Measurements from ENCODE around the gene CDK1.

Gene CDK1

DNA sequence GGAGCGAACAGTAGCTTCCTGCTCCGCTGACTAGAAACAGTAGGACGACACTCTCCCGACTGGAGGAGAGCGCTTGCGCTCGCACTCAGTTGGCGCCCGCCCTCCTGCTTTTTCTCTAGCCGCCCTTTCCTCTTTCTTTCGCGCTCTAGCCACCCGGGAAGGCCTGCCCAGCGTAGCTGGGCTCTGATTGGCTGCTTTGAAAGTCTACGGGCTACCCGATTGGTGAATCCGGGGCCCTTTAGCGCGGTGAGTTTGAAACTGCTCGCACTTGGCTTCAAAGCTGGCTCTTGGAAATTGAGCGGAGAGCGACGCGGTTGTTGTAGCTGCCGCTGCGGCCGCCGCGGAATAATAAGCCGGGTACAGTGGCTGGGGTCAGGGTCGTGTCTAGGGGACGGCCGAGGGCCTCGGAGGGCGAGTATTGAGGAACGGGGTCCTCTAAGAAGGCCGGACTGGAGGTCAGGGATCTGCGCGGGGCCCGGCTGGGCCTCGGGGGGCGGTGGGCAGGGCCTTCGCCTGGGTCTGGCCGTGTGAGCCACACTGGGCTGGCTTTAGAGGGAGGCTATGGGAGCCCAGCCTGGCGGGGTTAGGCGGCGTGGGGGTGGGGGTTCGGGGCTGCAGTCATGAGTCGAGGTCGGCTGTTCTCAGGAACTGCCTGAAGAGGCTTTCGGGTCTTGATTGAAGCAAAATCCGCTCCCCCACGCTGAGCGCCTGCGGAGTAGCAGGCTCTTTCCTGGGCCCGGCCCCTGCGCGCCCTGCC, at the start of gene CDK1:
Gene CDK1, plus strand, starts transcription at position 265 of the 757 bp plus-strand sequence. CDS start 1,688 bp downstream, outside the sequence.
- peak; percentile 97 for DNase-seq (ENCODE audit: low spot score)

DNA sequence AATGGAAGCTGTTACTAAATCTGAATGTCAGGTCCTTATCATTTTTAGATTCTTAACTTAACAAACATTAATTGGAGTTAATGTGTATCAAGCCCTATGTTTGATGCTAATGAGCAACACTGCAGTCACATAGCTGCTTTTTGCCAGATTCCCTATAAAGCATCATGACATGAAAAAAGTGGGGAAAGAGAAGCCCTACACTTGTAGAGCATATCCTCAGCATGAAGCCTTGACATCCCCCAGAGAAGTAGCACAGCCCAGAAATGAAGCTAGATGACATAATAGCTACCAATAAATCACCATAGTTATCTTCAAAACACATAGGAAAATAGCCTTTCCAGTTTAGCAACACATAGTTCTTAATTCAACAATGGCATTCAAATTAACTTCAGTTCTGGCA, 49.2 kb upstream of the CDK1 start:
- no peak for DNase-seq (ENCODE audit: low spot score)

DNA sequence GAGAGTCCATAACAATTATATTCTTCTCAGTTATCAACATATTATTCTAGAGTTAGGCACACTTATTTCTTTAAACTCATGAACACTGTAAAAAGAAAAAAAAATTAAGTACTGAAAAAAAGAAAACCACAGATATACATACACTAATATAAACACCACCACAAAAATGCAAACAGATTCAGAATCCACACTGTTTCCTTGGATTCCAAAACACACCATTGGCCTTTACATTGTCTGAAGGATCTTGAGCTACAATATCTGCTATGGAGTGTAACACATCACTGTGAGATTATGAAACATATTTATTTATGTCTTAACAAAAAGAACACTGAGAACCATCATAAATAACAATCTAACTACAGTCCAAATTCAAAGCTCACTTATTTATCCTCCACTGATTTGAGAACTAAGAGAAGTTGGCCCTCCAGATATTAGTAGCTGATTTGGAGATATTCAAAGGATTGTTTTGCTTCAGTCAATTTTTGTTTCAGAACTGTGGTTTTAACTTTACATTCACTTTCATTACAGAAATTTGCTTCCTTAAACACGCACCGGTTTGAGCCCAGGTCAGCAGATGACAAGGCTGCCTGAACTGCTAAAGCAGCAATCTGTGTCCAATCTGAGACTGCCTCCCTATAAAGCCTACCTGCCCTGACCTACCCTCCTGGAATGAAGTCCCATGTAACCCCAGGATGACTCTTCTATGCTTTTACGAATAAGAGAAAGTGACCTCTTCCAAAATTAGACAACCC, 47.0 kb upstream of the CDK1 start:
- no peak for DNase-seq (ENCODE audit: low spot score)

DNA sequence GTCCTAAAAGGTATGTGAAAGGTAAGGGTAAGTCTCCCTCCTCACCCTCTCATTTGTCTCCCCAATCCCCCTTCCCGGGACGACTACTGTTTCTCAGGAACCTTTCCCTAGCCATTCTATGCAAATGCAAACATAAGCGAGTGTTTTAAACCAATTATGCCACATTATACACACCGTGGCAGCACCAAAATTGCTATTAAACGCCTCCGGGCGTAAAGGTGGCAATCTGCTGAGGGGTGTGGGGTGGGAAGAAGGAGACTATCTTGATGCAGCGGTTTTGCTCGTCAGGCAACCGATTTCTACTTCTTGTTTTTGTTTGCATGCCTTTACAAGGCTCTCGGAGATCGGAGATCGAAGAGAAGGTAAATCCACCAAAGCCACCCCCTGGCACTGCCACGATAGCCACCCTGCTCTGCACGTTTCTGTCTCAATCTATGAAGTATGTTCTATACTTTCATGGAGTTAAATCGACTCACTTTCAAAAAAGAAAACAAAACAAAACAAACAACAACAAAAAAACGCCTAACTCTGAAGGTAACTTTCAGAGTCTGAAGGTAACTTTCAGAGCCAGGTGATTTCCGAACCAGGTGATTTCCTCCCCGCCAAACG, 46.0 kb upstream of the CDK1 start:
- DNase-seq (ENCODE audit: low spot score): no peak

DNA sequence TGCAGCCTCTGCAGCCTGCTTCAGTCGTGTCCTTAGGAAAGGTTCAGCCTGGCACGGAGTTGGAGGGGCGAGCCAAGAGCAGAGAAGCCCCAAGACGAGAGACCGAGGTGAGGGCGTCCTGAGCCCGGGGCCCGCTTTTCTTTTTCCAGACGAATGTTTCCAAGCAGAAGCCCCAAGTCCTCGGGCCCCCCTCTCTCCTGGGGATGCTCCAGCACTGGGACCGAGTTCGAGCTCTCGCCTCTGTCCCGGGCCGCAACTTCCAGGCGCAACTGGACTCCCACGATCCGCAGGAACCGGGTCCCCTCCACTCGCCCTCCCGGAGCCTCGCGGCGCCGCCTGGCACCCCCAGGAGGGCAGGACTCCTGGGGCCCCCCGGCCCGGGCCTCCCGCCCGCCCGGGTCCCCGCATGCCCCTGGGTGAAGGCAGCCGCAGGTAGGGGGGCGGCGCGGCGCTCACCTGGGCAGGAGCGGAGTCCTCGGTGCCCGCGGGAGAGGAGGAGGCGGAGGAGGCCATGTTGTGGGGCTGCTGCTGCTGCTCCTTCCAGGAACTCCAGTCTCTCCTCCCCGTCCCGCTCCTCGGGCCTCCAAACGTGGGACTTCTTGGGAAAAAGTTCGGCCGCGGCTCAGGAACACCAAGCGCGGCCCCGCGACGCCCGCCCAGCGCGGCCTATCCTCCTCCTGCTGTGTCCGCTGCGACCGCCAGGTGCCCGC, 45.3 kb upstream of the CDK1 start:
- no peak for DNase-seq (ENCODE audit: low spot score)

DNA sequence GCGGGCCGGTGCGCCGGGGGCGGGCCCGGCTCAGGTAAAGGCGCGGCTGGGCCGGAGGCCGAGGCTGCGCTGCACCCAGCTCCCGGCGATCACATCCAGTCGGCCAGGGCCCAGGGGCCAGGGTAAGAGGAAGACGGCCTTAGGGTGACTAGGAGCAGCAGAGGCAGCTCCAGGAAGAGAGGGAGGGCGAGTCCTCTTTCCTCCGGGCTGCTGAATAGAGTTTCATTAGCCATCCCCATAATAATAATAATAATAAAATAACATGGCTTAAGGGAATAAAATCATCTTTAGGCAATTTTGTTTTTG, 44.8 kb upstream of the CDK1 start:
- DNase-seq (ENCODE audit: low spot score): no peak

DNA sequence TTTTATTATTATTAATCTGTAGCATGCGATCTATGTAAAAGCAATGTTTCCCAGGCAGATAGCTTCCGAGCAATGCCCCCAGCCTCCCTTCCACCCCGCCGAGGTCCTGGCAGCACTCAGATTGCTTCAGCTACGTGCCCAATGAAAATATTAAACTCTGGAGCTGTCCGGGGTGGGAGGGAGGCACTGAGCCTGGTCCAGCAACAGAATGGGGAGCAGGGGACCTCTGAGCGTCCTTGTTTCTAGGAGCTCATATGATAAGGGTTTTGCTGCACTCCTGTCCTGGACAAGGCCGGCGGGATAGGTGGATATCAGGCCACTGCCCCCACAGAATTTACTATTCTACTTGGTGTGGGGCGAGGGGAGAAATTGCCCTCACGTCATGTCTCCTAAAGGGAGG, 44.5 kb upstream of the CDK1 start:
- DNase-seq (ENCODE audit: low spot score): no peak

DNA sequence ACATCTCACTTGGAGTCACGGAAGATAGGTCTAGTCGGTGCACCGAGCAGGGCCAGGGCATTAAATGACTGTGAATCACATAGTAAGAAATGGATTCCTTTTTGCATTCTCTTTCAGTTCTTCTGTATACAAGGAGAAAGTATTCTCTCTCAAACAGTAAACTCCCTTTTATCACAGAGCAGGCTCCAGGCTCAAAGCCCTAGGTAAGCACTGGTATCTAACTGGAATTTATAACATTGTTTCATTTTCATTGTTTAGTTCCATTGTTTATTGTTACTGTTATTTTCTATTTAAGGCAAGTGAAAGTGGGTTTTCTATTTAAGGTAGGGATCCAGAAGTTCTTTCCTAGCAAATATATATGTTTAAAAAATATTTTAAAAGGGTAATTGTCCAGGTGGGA, 44.1 kb upstream of the CDK1 start:
- DNase-seq (ENCODE audit: low spot score): no peak

DNA sequence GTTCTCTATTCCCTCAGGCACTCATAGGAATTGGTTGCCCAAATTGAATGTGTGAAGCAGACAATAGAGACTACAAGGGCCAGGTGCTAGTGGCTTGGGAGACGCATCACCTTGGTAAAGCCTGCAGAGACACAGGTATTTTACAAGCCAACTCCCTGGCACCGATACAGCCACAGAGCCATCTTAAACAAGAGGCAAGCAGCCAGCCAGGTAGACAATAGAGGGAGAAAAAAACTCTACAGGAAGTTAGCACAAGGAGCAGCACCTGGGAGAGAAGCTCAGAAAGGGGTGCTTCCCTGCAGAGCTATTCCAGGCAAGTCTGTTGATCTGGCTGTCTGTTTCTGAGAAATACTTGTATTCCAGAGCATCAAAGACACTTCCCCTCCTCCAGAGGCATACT, 43.0 kb upstream of the CDK1 start:
- no peak for DNase-seq (ENCODE audit: low spot score)

DNA sequence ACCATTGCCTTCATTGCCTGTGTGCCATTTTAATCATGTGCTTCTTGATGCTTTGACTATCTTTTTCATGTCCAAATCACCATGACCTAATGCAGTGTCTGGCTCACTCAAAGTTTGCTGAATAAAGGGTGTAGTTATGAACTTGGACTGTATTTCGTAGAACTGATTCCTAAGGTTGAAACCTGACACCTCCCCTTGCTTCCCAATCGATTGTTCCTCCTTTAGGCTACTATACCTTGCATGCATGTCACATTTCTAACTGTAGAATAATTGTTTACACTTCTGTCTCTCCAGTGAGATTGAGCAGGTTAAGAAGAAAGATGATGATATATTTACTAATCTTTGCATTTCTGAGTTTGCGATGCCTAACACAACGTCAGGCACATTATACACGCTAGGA, 41.0 kb upstream of the CDK1 start:
- no peak for DNase-seq (ENCODE audit: low spot score)

DNA sequence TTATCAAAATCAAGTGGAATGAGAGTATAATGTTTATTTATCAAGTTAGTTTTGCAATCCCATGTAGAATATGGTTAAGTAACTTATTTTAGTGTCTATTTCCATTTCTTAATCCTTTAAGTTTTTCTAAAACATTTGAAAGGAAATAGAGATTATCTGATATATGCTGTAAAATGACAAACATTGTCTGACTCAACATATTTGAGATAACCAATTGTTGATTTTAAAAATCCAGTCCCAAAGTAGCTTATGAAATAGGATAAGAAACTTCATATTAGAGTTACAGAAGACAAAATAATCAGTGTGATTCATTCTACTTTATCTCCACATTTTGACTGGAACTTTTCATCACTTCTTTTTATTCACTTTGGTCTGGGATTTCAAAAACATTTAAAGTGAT, 38.7 kb upstream of the CDK1 start:
- DNase-seq (ENCODE audit: low spot score): no peak

DNA sequence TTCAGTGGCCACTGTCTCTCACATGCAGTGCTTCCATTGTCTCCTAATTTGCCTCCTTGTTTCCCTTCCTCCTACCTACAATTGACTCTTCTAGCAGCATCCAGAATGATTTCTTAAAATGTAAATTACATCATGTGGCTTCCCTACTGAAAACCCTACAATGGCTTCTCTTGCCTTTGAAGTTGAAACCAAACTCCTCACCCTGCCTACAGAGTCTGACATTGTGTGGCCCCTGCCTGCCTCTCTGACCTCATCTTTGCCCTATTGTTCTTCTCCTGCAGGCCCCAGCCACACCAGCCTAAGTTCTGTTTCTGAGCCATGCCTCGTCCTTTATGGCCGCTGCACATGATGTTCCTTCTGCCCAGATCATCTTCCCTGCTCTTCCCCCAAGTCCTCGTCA, 35.8 kb upstream of the CDK1 start:
- DNase-seq (ENCODE audit: low spot score): no peak

DNA sequence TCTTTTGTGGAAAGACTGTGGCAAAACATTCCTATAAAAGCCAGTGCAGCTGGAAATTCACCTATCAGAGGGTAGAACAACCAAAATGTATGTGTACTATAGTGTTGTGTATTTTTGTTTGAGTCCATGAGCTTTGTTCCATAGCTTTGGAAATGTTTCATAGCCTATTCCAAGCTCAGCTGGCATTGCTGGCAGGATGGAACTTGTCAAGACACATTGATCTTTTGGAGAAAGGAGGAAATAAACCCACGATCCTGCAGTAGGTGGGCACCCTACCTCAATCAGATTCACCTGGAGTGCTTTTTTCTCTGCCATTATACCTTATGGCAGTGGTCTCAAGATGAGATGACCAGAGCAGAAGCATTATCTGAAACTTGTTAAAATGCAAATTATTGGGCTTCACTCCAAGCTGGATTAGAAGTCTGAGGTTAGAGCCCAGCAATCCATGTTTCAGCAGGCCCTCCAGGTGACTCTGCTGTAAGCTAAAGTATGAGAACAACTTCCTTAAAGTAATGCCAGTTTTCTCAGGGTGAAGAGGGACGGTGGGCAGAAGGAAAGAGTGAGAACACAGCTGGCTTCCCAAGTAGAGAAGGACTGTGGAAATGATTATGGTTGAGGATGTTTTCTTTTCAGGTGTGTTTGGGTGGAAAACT, 30.3 kb upstream of the CDK1 start:
- DNase-seq (ENCODE audit: low spot score): no peak

DNA sequence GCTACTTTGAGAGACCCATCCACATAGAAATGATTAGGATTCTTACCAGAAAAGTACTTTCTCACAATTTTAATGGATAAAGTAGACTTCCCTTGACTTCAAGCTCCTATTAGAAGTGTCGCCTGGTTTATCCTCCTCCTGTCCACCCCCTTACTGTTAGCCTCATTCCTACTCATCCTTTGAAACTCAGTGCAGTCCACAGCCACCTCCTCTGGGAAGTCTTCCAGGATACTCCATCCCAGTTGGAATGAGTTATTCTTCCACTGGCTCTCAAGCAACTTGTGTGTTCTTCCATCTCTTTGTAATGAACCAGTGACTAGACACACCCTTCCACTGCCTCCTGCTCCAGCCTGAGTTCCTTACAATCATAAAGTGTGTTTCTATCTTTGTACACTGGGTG, 25.1 kb upstream of the CDK1 start:
- DNase-seq (ENCODE audit: low spot score): no peak

DNA sequence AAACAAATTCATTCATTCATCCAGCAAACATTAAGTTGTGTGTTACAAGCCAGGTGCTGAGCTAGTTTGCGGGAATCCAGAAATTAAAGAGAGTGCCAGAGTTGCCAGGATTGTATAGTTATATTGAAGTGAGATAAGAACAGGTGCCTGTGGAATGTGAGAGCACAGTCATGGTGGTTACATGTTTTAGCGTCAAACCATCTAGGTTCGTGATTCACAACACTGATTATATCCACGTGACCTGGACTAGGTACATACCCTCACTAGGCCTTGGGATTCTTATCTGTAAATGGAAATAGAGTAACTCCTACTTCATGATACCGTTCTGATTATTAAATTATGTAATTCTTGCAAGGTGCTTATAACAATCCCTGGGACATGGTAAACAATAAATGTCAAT, 24.5 kb upstream of the CDK1 start:
- DNase-seq (ENCODE audit: low spot score): no peak

DNA sequence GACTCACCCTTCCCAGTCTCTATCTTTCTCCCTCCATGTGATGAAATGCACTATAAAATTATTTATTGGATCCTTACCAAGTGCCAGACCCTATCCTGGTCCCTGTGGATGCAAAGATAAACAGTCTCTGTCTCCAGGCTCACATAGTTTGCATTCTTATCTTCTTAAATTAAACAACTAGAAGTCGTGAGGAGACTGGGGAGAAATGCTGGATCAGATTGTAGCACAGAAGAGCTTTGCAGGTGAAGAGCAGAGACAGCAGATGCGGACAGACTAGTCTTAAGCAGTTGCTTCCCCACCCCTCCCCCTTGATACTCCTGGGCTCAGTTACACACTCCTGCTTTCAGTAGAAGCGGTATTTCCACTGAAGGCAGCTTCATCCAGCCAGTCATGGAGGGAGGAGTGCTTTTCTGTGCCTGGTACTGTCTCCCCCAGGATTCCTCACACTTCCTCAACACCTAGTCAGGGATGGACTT, 20.8 kb upstream of the CDK1 start:
- DNase-seq (ENCODE audit: low spot score): no peak

DNA sequence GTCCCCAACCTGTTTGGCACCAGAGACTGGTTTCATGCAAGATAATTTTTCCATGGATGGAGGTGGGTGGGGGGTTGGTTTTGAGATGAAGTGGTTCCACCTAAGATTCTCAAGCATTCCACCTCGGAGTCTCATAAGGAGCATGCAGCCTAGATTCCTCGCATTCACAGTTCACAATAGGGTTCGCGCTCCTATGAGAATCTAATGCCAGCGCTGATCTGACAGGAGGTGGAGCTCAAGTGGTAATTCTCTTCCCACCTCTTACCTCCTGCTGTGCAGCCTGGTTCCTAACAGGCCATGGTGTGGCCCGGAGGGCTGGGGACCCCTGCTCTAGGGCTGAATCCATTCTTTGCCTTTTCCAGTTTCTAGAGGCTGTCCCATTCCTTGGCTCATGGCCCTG, 19.1 kb upstream of the CDK1 start:
- DNase-seq (ENCODE audit: low spot score): no peak

DNA sequence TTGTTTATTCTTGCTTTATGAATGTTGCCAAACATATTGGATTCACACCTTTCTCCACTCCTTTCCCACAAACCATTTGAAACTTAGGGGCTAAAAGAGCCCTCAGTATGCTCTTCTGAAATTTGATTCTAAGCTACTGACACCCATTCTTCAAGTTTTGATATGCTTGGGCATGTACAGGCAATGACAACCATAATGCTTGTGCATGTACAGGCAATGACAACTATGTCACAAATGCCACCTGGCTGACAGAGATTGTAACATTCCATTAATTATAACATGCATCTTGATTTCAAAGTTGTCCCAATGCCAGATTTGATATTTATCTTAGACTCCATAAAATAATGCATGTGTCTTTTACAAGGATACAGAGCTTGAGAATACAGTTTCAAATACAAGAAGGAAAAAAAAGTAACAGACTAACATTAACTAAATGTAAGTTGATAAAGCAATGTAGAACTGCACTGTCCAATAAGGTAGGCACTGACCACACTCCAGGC, 17.5 kb upstream of the CDK1 start:
- DNase-seq (ENCODE audit: low spot score): no peak

DNA sequence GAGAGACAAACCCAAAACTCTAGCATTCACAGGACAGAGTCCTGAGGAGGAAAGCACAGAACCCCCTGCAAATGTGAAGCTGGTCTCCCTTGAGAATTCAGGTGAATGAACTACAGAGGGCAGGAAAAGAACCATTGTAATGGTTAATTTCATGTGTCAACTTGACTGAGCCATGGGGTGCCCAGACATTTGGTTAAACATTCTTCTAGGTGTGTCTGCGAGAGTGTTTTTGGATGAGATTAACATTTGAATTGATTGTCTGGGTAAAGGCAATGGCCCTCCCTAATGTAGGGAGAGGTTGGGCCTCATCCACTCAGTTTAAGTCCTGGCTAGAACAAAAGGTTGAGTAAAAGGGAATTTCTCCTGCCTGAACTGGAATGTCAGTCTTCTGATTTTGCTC, 15.7 kb upstream of the CDK1 start:
- no peak for DNase-seq (ENCODE audit: low spot score)

DNA sequence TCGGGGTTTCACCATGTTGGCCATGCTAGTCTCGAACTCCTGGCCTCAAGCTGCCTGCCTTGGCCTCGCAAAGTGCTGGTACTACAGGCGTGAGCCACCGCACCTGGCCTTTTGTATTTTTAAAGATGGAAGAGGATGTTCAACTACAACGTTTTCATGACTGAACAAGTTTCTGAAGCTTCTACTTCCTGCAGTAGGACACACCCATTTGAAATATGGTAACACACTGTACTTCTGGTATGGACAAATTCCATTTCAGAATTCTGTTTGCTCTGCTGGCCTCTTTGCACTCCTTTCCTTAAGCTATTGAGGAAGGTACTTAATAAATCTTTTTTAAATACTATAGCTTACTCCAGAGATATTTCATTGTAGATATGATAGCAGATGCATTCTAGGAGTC, 10.9 kb upstream of the CDK1 start:
- DNase-seq (ENCODE audit: low spot score): no peak

DNA sequence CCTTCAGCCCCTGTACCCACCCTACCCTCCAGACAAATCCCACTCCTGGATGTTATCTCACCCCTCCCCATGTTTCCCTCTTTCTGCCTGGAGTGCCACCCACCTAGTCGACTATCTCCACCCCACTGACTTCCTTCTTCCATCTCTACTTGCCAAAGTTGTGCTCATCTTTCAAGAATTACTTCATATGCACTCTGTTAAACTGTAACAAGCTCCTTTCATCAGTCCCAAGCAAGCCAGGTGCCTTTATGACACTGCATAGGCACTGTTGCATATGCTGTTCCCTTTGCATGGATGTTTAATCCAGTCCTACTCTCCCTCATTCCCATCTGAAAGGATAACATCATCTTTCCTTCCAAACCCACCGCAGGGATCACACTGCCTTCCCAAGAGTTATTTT, 8.9 kb upstream of the CDK1 start:
- no peak for DNase-seq (ENCODE audit: low spot score)

DNA sequence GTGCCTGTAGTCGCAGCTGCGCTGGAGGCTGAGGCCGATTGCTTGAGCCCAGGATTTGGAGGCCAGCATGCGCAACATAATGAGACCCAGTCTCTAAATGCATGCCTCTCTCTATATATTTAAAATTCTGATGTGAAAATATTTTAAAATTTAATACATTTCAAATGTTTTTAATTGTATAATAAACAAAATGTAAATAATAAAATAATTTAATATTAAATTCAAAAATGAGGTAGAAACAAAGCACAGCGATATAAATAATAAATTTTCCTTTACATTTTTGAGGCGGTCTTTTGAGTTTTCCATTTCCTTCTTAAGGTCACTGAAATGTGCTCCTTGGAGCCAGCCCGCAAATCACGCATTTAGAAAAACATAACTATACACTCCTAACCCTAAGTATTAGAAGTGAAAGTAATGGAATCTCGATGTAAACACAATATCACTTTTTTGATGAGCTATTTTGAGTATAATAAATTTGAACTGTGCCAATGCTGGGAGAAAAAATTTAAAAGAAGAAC, 523 bp upstream of the CDK1 start:
- no peak for DNase-seq (ENCODE audit: low spot score)
